Measurements from ENCODE around the gene CDC34.

DNA sequence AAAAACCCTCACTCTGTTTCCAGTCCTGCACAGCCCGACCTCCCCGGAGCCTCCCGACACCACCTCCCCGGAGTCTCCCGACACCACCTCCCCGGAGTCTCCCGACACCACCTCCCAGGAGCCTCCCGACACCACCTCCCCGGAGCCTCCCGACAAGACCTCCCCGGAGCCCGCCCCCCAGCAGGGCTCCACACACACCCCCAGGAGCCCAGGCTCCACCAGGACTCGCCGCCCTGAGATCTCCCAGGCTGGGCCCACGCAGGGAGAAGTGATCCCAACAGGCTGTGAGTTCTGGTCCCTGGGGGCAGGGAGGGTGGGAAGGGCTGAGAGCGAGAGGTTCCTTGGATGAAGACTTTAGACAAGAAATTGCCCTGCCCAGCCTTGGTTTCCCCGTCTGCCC is 29.9 kb upstream of the CDC34 start:
- TF ChIP-seq POLR2A (IDR thresholded peaks at IDR 0.05), result no peak
- TF ChIP-seq EP300 (IDR thresholded peaks at IDR 0.05), result no peak
- TF ChIP-seq, protein P1, sequence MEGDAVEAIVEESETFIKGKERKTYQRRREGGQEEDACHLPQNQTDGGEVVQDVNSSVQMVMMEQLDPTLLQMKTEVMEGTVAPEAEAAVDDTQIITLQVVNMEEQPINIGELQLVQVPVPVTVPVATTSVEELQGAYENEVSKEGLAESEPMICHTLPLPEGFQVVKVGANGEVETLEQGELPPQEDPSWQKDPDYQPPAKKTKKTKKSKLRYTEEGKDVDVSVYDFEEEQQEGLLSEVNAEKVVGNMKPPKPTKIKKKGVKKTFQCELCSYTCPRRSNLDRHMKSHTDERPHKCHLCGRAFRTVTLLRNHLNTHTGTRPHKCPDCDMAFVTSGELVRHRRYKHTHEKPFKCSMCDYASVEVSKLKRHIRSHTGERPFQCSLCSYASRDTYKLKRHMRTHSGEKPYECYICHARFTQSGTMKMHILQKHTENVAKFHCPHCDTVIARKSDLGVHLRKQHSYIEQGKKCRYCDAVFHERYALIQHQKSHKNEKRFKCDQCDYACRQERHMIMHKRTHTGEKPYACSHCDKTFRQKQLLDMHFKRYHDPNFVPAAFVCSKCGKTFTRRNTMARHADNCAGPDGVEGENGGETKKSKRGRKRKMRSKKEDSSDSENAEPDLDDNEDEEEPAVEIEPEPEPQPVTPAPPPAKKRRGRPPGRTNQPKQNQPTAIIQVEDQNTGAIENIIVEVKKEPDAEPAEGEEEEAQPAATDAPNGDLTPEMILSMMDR (IDR thresholded peaks at IDR 0.05), result no peak

Data from tibial nerve (tissue), 4 donors.